Natural killer cell (primary cell): Measurements from ENCODE around the gene PSMD4. TPM values are rescaled to one million over a fixed set of nuclear protein-coding genes. Genes with fewer than 3 reads are reported as not detected.

ENCODE experiments used
- ATAC-seq, 3 donors: fragments of 150-1000 bp in 2 of 3; fragments of 200-7000 bp in 1 of 3; cut with Tn5 transposase; 1 replicate in 1 of 3; 2 replicates in 2 of 3; pipeline ENCODE4 v1.10.0; 2021; ENCODE audit warnings: mild to moderate bottlenecking in 2 of 3, moderate library complexity in 2 of 3
- DNase-seq, 2 donors: peaks; one replicate each; pipeline versions ENCODE4 v3.0.0 to v3.0.0-alpha.2; 2013 to 2021; ENCODE audit warnings: mixed read lengths in 1 of 2
- H3K27ac ChIP-seq: one replicate; pipeline ENCODE4 v1.5.1; 2013; ENCODE audit warnings: mild to moderate bottlenecking, low read length
- H3K27me3 ChIP-seq: one replicate; pipeline ENCODE4 v1.6.1; 2013; ENCODE audit warnings: low read length; ENCODE audit not compliant: control insufficient read depth, insufficient read depth
- H3K36me3 ChIP-seq: one replicate; pipeline ENCODE4 v1.6.1; 2013; ENCODE audit warnings: low read length; ENCODE audit not compliant: control insufficient read depth, insufficient read depth
- H3K4me1 ChIP-seq: one replicate; pipeline ENCODE4 v1.6.1; 2013; ENCODE audit warnings: low read length; ENCODE audit not compliant: control insufficient read depth, insufficient read depth
- H3K4me3 ChIP-seq: one replicate; pipeline ENCODE4 v1.5.1; 2013; ENCODE audit warnings: low read length
- H3K9me3 ChIP-seq: one replicate; pipeline ENCODE4 v1.6.1; 2013; ENCODE audit warnings: low read length; ENCODE audit not compliant: control insufficient read depth, insufficient read depth
- H3K27ac Mint-ChIP-seq, 2 donors: one replicate each; pipeline ENCODE4 v1.8.0; 2022; ENCODE audit warnings: mild to moderate bottlenecking in 2 of 2, mixed read lengths in 2 of 2, moderate library complexity in 1 of 2
- H3K27me3 Mint-ChIP-seq, 2 donors: one replicate each; pipeline ENCODE4 v1.8.0; 2022; ENCODE audit warnings: low read depth in 2 of 2, mixed read lengths in 2 of 2
- H3K36me3 Mint-ChIP-seq: one replicate; pipeline ENCODE4 v1.8.0; 2022; ENCODE audit warnings: mixed read lengths
- H3K4me1 Mint-ChIP-seq, 2 donors: one replicate each; pipeline ENCODE4 v1.8.0; 2022; ENCODE audit warnings: mixed read lengths in 2 of 2
- H3K4me3 Mint-ChIP-seq: one replicate; pipeline ENCODE4 v1.8.0; 2022; ENCODE audit warnings: mild to moderate bottlenecking, moderate library complexity, mixed read lengths
- H3K9me3 Mint-ChIP-seq, 2 donors: one replicate each; pipeline ENCODE4 v1.8.0; 2022; ENCODE audit warnings: mixed read lengths in 2 of 2
- CTCF ChIP-seq: fragments of 200-600 bp; IDR thresholded peaks from one replicate; pipeline ENCODE4 v1.8.0; 2022; ENCODE audit warnings: antibody characterized with exemption
- WGBS: methylation state at CpG from one replicate; pipeline ENCODE4 v1.1.7; 2013; ENCODE audit warnings: missing lambda C conversion rate; ENCODE audit not compliant: insufficient coverage; 5-methylcytosine and 5-hydroxymethylcytosine counted together
- intact Hi-C: fragments of 100-400 bp; cut with micrococcal nuclease; formaldehyde crosslinking; loops from one replicate; pipeline ENCODE4 v1.14.2; 2022
- total RNA-seq, 4 donors: library from RNA; stranded (reverse); fragments of 120-200 nt in 1 of 4; gene quantifications; one replicate each; pipeline versions ENCODE4 v1.2.3 to v1.2.4, GENCODE V29; 2013 to 2022

The PSMD4 gene
- total RNA-seq, 3 donors from 2014 or later (not counting 1 experiment from before 2014, with no cell fraction given) = 94.2 to 101 (median 99.3) TPM

GRCh38 chr1:151282883-151283725 is 28.6 kb downstream of the PSMD4 start:
- Mint-ChIP-seq H3K4me3 (peak overlapping the region; percentile 92), H3K27ac (peak overlapping the region; percentile 83 to 95), H3K36me3 (no peaks in the 10 kb centered on the region), H3K27me3 (no peaks in the 10 kb centered on the region), H3K9me3 (no peaks in the 10 kb centered on the region), H3K4me1 (peaks cover 31 to 33% of the 10 kb centered on the region in 2 donors)
- Histone ChIP-seq H3K27me3 (no peaks in the 10 kb centered on the region), H3K36me3 (peaks cover 26% of the 10 kb centered on the region), H3K9me3 (no peaks in the 10 kb centered on the region), H3K4me3 (peak overlapping the region; percentile 82), H3K4me1 (peaks cover 31% of the 10 kb centered on the region), H3K27ac (peak overlapping the region; percentile 93)
- no peak for ATAC-seq
- WGBS = 4% methylated on average over 44 of the region's 44 CpGs
- peak; percentile 28 to 56 for DNase-seq
- no peak for TF ChIP-seq CTCF
- intact Hi-C loops = loop anchor here (1.0 to 5.0 kb wide), 5 partner anchors 8 to 226 kb away; partner anchors contain the start of genes CDC42SE1, PI4KB, PSMB4 and PSMD4

- H3K27me3 ChIP-seq = no peaks in the 10 kb centered on the region
- H3K4me3 ChIP-seq = no peak overlapping the region
- ATAC-seq = no peak
- Mint-ChIP-seq H3K36me3 (no peaks in the 10 kb centered on the region), H3K4me3 (peak overlapping the region; percentile 92), H3K27me3 (no peaks in the 10 kb centered on the region), H3K27ac (peak overlapping the region; percentile 83 to 95), H3K4me1 (peaks cover 41 to 43% of the 10 kb centered on the region in 2 donors), H3K9me3 (no peaks in the 10 kb centered on the region)
- no peaks in the 10 kb centered on the region for H3K9me3 ChIP-seq
- 87% methylated on average over 1 of the region's 2 CpGs for WGBS
- peaks cover 41% of the 10 kb centered on the region for H3K4me1 ChIP-seq
- no peak for DNase-seq
- intact Hi-C loops = loop anchor here (5.0 kb wide), 1 partner anchor 227 kb away; the partner anchor contains the start of gene CDC42SE1
- peaks cover 36% of the 10 kb centered on the region for H3K36me3 ChIP-seq
- TF ChIP-seq CTCF = no peak
- peak overlapping the region; percentile 93 for H3K27ac ChIP-seq
Observed at GRCh38 chr1:151284013-151284577, 29.6 kb downstream of the PSMD4 start.

- Histone ChIP-seq H3K9me3 (no peaks in the 10 kb centered on the region), H3K27me3 (no peaks in the 10 kb centered on the region), H3K4me3 (no peak overlapping the region), H3K36me3 (peaks cover 57% of the 10 kb centered on the region), H3K27ac (no peak overlapping the region), H3K4me1 (peaks cover 59% of the 10 kb centered on the region)
- no peak for TF ChIP-seq CTCF
- H3K4me1 Mint-ChIP-seq = peaks cover 57 to 60% of the 10 kb centered on the region in 2 donors
- H3K36me3 Mint-ChIP-seq = no peaks in the 10 kb centered on the region
- no peaks in the 10 kb centered on the region for H3K9me3 Mint-ChIP-seq
- intact Hi-C loops = no loop called here
- no peak overlapping the region for H3K27ac Mint-ChIP-seq
- ATAC-seq (no peak), DNase-seq (no peak)
- 94% methylated on average over 10 of the region's 10 CpGs for WGBS
- no peak overlapping the region for H3K4me3 Mint-ChIP-seq
- H3K27me3 Mint-ChIP-seq = no peaks in the 10 kb centered on the region
Observed at GRCh38 chr1:151286619-151287340, 32.2 kb downstream of the PSMD4 start.
